AG04450 (cell line): ENCODE data around the gene AUTS2. TPM values are rescaled to one million over a fixed set of nuclear protein-coding genes. Genes with fewer than 3 reads are reported as not detected.

Source experiments
- CTCF ChIA-PET: fragments of 300-600, 350-600 bp; formaldehyde crosslinking; extraction: SDS; loops from one replicate; lab custom pipeline; 2022; ENCODE audit warnings: antibody characterized with exemption, inconsistent platforms; lab: Charles Lee
- POLR2A ChIA-PET: fragments of 350-600 bp; formaldehyde crosslinking; extraction: SDS; loops from one replicate; lab custom pipeline; 2021; ENCODE audit warnings: antibody characterized with exemption, inconsistent platforms; lab: Yijun Ruan, JAX
- DNase-seq: peaks from one replicate; pipeline ENCODE4 v3.0.0-alpha.2; 2011; ENCODE audit warnings: low read depth, low spot score
- H3K27ac ChIP-seq: one replicate; pipeline ENCODE4 v1.5.1; 2012; ENCODE audit warnings: low read depth, low read length, control low read depth
- H3K27me3 ChIP-seq: one replicate; pipeline ENCODE4 v1.6.0; 2012; ENCODE audit warnings: low read length; ENCODE audit not compliant: control insufficient read depth, insufficient read depth
- H3K4me3 ChIP-seq: 2 replicates; pipeline ENCODE4 v1.5.1; 2011; ENCODE audit warnings: mild to moderate bottlenecking, low read depth, low read length, control low read depth
- H3K9me3 ChIP-seq: 2 replicates; pipeline ENCODE4 v1.5.1; 2012; ENCODE audit warnings: low read length; ENCODE audit not compliant: control insufficient read depth, insufficient read depth
- polyA plus RNA-seq: library from polyadenylated mRNA; depleted of rRNA; stranded (reverse); fragments of >200 nt; gene quantifications from 2 replicates; pipeline ENCODE4 v1.2.3, GENCODE V29; 2011
- TF ChIP-seq, protein P1 (sequence below): IDR thresholded peaks from 2 replicates; pipeline ENCODE4 v1.5.1; 2011; ENCODE audit warnings: low read depth, low read length, control low read depth, inconsistent platforms

The AUTS2 gene
- polyA plus RNA-seq, 1 experiment = 1.5 TPM

DNA sequence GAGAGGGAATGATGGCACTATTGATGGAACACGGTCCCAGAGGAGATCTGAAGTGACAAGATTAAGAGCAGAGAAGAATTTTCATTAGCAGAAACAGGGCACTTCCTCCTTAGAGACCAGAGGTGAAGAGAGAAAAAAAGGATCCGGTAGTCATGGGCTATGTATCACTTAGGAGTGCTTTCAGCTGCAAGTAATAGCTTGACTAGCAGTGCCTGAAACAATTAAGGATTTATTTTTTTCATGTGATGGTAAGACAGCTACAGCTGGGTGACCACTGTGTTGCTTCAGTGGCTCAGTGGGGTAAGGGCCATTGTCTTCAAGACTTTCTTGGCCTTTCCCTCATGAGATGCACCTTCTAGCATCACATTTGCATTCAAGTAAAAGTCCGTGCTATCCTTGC is 1018.5 kb downstream of the AUTS2 start:
- no peak overlapping the region for H3K27ac ChIP-seq
- TF ChIP-seq, protein P1, sequence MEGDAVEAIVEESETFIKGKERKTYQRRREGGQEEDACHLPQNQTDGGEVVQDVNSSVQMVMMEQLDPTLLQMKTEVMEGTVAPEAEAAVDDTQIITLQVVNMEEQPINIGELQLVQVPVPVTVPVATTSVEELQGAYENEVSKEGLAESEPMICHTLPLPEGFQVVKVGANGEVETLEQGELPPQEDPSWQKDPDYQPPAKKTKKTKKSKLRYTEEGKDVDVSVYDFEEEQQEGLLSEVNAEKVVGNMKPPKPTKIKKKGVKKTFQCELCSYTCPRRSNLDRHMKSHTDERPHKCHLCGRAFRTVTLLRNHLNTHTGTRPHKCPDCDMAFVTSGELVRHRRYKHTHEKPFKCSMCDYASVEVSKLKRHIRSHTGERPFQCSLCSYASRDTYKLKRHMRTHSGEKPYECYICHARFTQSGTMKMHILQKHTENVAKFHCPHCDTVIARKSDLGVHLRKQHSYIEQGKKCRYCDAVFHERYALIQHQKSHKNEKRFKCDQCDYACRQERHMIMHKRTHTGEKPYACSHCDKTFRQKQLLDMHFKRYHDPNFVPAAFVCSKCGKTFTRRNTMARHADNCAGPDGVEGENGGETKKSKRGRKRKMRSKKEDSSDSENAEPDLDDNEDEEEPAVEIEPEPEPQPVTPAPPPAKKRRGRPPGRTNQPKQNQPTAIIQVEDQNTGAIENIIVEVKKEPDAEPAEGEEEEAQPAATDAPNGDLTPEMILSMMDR = no peak
- H3K9me3 ChIP-seq = no peaks in the 10 kb centered on the region
- no peak overlapping the region for H3K4me3 ChIP-seq
- ChIA-PET POLR2A (interaction anchor here (0.5 kb wide), 1 partner anchor 24 kb away, joined by 5 read pairs; no protein-coding TSS in a partner anchor), CTCF (no interaction called here)
- DNase-seq = no peak
- peaks cover 6% of the 10 kb centered on the region for H3K27me3 ChIP-seq

- CTCF ChIA-PET = no interaction called here
- TF ChIP-seq, protein P1 = no peak
Measured at GRCh38 chr7:70618020-70618551, 1019.8 kb downstream of the AUTS2 start.

GRCh38 chr7:70619130-70619529 is 1020.9 kb downstream of the AUTS2 start:
- H3K9me3 ChIP-seq = no peaks in the 10 kb centered on the region
- ChIA-PET POLR2A (no interaction called here), CTCF (no interaction called here)
- H3K27me3 ChIP-seq = peaks cover 11% of the 10 kb centered on the region
- no peak for DNase-seq
- TF ChIP-seq, protein P1 = no peak
- no peak overlapping the region for H3K27ac ChIP-seq
- no peak overlapping the region for H3K4me3 ChIP-seq

More at GRCh38 chr7:70618020-70618551, 1019.8 kb downstream of the AUTS2 start:
- H3K9me3 ChIP-seq = no peaks in the 10 kb centered on the region
- H3K4me3 ChIP-seq = no peak overlapping the region
- DNase-seq = no peak
- H3K27ac ChIP-seq = no peak overlapping the region
- POLR2A ChIA-PET = no interaction called here
- H3K27me3 ChIP-seq = peaks cover 11% of the 10 kb centered on the region

GRCh38 chr7:70619659-70620058 is 1021.4 kb downstream of the AUTS2 start:
- POLR2A ChIA-PET = no interaction called here
- no peak overlapping the region for H3K27ac ChIP-seq
- H3K9me3 ChIP-seq = no peaks in the 10 kb centered on the region
- TF ChIP-seq, protein P1 = no peak
- DNase-seq = no peak
- H3K27me3 ChIP-seq = peaks cover 13% of the 10 kb centered on the region
- CTCF ChIA-PET = interaction anchor here (0.6 kb wide), 1 partner anchor 594 kb away, joined by 3 read pairs; no protein-coding TSS in a partner anchor
- H3K4me3 ChIP-seq = no peak overlapping the region

- no peak for DNase-seq
- Histone ChIP-seq H3K9me3 (no peaks in the 10 kb centered on the region), H3K4me3 (no peak overlapping the region), H3K27me3 (peaks cover 13% of the 10 kb centered on the region), H3K27ac (no peak overlapping the region)
- TF ChIP-seq, protein P1 = no peak
- ChIA-PET CTCF (no interaction called here), POLR2A (no interaction called here)
Measured at GRCh38 chr7:70620333-70621055, 1022.2 kb downstream of the AUTS2 start.
